Esophagus squamous epithelium (tissue), 5 donors: ENCODE results near the gene CTNND2. TPM values are rescaled to one million over a fixed set of nuclear protein-coding genes. Genes with fewer than 3 reads are reported as not detected.

Experiments used
- DNase-seq: peaks from one replicate; lab custom pipeline; 2025; lab: John Stamatoyannopoulos, UW
- H3K27ac ChIP-seq, 4 donors: fragments of 200-600 bp; sonication (generic); one replicate each; pipeline ENCODE4 v1.5.1; 2016 to 2019; ENCODE audit warnings: mild to moderate bottlenecking in 1 of 4
- H3K27me3 ChIP-seq, 4 donors: fragments of 200-600 bp; sonication (generic); 1 replicate in 3 of 4; 2 replicates in 1 of 4; pipeline versions ENCODE4 v1.5.1 to v1.6.0; 2017 to 2021; ENCODE audit warnings: antibody characterized with exemption in 1 of 4
- H3K36me3 ChIP-seq, 3 donors: fragments of 200-600 bp; sonication (generic); one replicate each; pipeline ENCODE4 v1.5.1; 2016 to 2019
- H3K4me1 ChIP-seq, 3 donors: fragments of 200-600 bp; sonication (generic); one replicate each; pipeline ENCODE4 v1.5.1; 2017 to 2019
- H3K4me3 ChIP-seq, 4 donors: fragments of 200-600 bp; sonication (generic); 1 replicate in 3 of 4; 2 replicates in 1 of 4; pipeline ENCODE4 v1.5.1; 2016 to 2019; ENCODE audit warnings: mild to moderate bottlenecking in 2 of 4, moderate library complexity in 1 of 4
- H3K9me3 ChIP-seq, 3 donors: fragments of 200-600 bp; sonication (generic); one replicate each; pipeline ENCODE4 v1.5.1; 2016 to 2019
- POLR2A ChIP-seq, 4 donors: fragments of 450-650 bp; IDR thresholded peaks; one replicate each; pipeline ENCODE4 v1.6.1; 2017; ENCODE audit warnings: antibody characterized with exemption in 4 of 4, mild to moderate bottlenecking in 4 of 4, moderate library complexity in 3 of 4
- WGBS, 2 donors: methylation state at CpG; one replicate each; pipeline ENCODE4 v1.1.5; 2018; 5-methylcytosine and 5-hydroxymethylcytosine counted together
- intact Hi-C: fragments of 100-400 bp; cut with DNase I; formaldehyde crosslinking; loops from one replicate; pipeline ENCODE4 v1.15.0; 2022
- total RNA-seq, 4 donors: library from RNA; depleted of rRNA; stranded (reverse); fragments of >200 nt; gene quantifications; one replicate each; pipeline ENCODE4 v1.1.0, GENCODE V29; 2016
- TF ChIP-seq, protein P1 (sequence below), 6 experiments: fragments of 450-650 bp in 4 of 6; fragments of 200-600 bp in 2 of 6; sonication (generic) in 2 of 6; IDR thresholded peaks; one replicate each; pipeline ENCODE4 v1.5.1; 2016 to 2019; ENCODE audit warnings: antibody characterized with exemption in 6 of 6, mild to moderate bottlenecking in 4 of 6, moderate library complexity in 4 of 6
- donor health status: DM: yes; HTN: yes; CAD: no.

CTNND2 gene
- total RNA-seq, 4 donors from 2014 or later, result 0.38 to 0.50 TPM; not detected in 2

DNA sequence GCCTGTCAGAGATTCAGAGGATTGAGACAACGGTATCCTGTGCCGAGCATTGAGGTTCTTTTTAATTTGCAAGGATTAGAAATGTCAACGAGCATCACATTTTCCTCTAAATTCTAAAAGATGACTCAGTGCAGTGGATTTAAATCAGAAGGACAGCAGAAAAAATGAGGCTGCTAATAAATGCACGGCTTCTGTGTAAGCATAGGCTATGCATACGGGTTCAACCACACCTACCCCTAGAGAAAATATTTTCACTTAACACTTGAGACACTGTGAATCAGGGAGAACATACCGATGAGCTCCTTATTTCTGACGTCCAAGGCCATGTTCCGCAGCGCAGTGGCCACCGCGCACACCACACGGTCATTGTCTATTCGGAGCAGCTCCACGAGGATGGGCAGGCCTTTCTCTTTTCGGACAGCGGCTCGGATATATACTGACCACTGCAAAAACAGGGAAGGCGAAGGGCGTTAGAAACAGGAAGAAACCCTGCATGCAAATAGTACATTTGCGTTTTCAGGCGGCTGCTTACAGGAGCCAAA, 821.8 kb downstream of the CTNND2 start:
- whole genome bisulfite sequencing, 2 donors, result 80% methylated on average over 21 of the region's 21 CpGs

DNA sequence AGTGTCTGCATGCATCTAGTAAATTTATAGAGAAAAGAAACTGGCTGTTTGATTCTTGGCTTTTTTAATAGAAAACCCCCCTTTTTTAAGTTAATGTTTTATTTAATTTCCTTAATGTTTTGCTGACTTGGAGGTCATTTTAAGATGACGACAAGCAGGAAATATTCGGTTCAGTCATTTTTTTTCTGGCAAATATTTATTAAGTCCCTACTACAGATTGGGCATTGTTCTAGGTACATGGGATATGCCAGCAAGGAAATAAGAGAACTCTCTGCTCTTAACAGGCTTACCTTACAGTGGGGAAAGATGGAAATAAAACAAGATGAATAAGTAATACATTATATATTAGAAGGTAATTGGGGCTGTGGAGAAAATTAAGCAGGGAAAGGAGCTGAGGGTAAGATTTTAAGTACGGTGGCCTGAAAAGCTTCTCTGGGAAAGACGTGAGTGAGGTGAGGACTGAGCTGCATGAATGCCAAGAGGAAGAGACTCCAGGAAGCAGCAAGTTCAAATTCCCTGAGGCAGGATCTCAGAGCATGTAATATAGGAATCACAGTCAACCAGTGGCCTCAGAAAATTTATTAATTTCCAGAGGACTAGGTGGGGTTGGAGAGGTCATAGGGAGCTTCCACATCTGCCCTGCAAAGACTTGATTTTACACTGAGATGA, 827.2 kb downstream of the CTNND2 start:
- WGBS, 2 donors, result 63 to 67% methylated on average over 4 of the region's 4 CpGs
- Histone ChIP-seq H3K36me3 (no peaks in the 10 kb centered on the region), H3K9me3 (no peaks in the 10 kb centered on the region), H3K4me1 (no peaks in the 10 kb centered on the region), H3K4me3 (no peak overlapping the region), H3K27me3 (peaks cover 0 to 25% (median 0%) of the 10 kb centered on the region in 4 donors), H3K27ac (no peak overlapping the region)
- no peak for TF ChIP-seq POLR2A (IDR thresholded peaks at IDR 0.05)
- TF ChIP-seq, protein P1, sequence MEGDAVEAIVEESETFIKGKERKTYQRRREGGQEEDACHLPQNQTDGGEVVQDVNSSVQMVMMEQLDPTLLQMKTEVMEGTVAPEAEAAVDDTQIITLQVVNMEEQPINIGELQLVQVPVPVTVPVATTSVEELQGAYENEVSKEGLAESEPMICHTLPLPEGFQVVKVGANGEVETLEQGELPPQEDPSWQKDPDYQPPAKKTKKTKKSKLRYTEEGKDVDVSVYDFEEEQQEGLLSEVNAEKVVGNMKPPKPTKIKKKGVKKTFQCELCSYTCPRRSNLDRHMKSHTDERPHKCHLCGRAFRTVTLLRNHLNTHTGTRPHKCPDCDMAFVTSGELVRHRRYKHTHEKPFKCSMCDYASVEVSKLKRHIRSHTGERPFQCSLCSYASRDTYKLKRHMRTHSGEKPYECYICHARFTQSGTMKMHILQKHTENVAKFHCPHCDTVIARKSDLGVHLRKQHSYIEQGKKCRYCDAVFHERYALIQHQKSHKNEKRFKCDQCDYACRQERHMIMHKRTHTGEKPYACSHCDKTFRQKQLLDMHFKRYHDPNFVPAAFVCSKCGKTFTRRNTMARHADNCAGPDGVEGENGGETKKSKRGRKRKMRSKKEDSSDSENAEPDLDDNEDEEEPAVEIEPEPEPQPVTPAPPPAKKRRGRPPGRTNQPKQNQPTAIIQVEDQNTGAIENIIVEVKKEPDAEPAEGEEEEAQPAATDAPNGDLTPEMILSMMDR (IDR thresholded peaks at IDR 0.05), result no peak
- intact Hi-C loops, result no loop called here
- no peak for DNase-seq

More for the DNA sequence above, 821.8 kb downstream of the CTNND2 start:
- Histone ChIP-seq H3K27me3 (peaks cover 0 to 11% (median 0%) of the 10 kb centered on the region in 4 donors), H3K9me3 (no peaks in the 10 kb centered on the region), H3K27ac (no peak overlapping the region), H3K4me3 (no peak overlapping the region), H3K36me3 (no peaks in the 10 kb centered on the region), H3K4me1 (no peaks in the 10 kb centered on the region)
- DNase-seq, result no peak
- intact Hi-C loops, result no loop called here
- TF ChIP-seq POLR2A (IDR thresholded peaks at IDR 0.05), result no peak
- TF ChIP-seq, protein P1 (IDR thresholded peaks at IDR 0.05), result no peak

DNA sequence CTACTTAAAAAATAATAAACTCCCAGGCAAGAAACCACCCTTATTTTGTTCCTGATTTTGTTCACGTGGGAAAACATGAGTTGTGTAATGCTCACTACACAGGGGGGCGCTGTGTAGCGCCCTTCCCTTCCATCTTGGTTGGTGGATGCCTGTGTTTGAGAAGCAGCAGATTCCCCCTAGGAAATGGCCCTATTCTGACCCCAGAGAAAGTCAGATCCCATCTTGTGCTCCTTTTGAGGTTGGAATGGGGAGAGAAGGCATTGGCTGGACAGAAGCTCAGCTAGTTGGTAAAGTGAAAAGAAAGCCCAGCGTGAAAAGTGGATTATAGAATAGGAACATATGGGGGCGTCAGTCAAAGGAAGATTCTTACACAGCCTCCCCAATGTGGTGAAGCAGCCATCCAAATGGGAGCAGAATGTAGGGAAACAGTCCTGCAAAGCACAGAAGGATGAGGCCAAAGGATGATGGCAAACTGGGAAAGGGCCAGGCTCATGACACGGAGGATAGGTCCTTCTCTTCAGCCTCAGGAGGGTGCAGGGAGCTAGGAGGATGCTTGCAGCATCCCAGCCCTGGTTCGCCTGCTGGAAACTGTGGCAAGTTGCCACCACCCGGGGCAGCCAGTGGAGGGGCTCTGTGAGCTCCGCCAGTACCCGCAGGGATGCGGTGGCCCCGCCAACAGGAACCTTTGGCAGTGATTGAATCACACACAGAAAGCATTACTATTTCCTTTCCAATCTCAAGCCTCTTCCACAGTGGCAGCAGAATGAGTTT, 829.0 kb downstream of the CTNND2 start:
- no peak overlapping the region for H3K27ac ChIP-seq
- no peaks in the 10 kb centered on the region for H3K36me3 ChIP-seq
- intact Hi-C loops, result no loop called here
- no peaks in the 10 kb centered on the region for H3K9me3 ChIP-seq
- peaks cover 0 to 25% (median 0%) of the 10 kb centered on the region in 4 donors for H3K27me3 ChIP-seq
- no peak for DNase-seq
- no peaks in the 10 kb centered on the region for H3K4me1 ChIP-seq
- no peak for TF ChIP-seq POLR2A (IDR thresholded peaks at IDR 0.05)
- TF ChIP-seq, protein P1 (IDR thresholded peaks at IDR 0.05), result no peak
- no peak overlapping the region for H3K4me3 ChIP-seq
- WGBS, 2 donors, result 51 to 73% methylated on average over 9 to 12 of the region's 12 CpGs

DNA sequence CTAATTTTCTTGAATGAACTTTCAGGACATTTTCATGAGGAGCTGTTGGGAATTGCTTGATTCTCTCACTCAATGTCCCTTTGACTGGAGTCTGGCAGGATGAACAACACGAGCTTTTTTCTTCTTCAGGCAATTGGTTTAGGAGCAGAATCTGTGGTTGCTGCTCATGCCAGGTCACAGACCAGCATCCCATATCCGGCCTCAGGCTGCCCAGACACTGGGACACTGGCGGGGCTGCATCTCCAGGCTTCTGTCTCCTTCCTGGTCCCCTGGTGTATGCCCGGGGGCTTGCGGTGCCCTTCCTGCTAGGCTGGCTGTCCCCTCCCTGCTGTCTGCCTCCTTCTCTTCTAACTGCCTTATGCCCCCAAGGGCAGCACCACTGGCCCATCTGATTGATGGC, 831.7 kb downstream of the CTNND2 start:
- WGBS, 2 donors, result 57 to 81% methylated on average over 2 to 3 of the region's 5 CpGs
- no peaks in the 10 kb centered on the region for H3K36me3 ChIP-seq
- no peak for DNase-seq
- TF ChIP-seq, protein P1 (IDR thresholded peaks at IDR 0.05), result no peak
- no peak for TF ChIP-seq POLR2A (IDR thresholded peaks at IDR 0.05)
- intact Hi-C loops, result no loop called here
- H3K27me3 ChIP-seq, result peaks cover 0 to 22% (median 1%) of the 10 kb centered on the region in 4 donors
- no peaks in the 10 kb centered on the region for H3K4me1 ChIP-seq
- no peak overlapping the region for H3K4me3 ChIP-seq
- H3K27ac ChIP-seq, result no peak overlapping the region
- H3K9me3 ChIP-seq, result no peaks in the 10 kb centered on the region

DNA sequence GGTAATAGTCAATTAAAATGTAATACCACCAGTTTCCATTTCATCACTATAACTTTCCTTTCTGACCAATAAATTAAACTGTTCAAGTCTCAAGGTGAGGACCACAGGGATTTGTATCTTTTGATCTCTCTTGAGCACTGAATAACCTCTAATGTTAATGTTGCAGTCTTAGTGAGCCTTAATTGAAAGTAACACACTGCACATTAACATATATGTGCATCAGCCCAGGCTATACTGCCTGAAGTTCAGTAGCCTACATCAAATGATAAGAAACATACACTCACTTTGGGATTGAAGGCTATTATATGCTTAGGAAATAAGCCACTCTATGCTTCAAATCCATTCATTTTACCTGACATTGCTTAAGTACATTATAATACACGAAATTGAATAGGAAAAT, 832.2 kb downstream of the CTNND2 start:
- intact Hi-C loops, result no loop called here
- H3K4me3 ChIP-seq, result no peak overlapping the region
- H3K27me3 ChIP-seq, result peaks cover 0 to 17% (median 1%) of the 10 kb centered on the region in 4 donors
- TF ChIP-seq, protein P1 (IDR thresholded peaks at IDR 0.05), result no peak
- no peak for TF ChIP-seq POLR2A (IDR thresholded peaks at IDR 0.05)
- H3K27ac ChIP-seq, result no peak overlapping the region
- H3K4me1 ChIP-seq, result no peaks in the 10 kb centered on the region
- no peaks in the 10 kb centered on the region for H3K9me3 ChIP-seq
- 29 to 67% methylated on average over 1 of the region's 1 CpG for WGBS, 2 donors
- no peaks in the 10 kb centered on the region for H3K36me3 ChIP-seq
- DNase-seq, result no peak
